GM21423 (cell line): Measurements from ENCODE around the gene ZBTB33.

ENCODE experiments used
- ATAC-seq: cut with Tn5 transposase; IDR thresholded peaks from one replicate; pipeline ENCODE4 v1.9.1; 2021; ENCODE audit warnings: mild to moderate bottlenecking, moderate library complexity; ENCODE audit not compliant: unreplicated experiment

Gene ZBTB33

GRCh38 chrX:120304256-120304655, 53.6 kb downstream of the ZBTB33 start:
- ATAC-seq, result no peak

GRCh38 chrX:120305531-120306141, 55.0 kb downstream of the ZBTB33 start:
- no peak for ATAC-seq

- ATAC-seq, result no peak
Measured at GRCh38 chrX:120306630-120307029, 56.0 kb downstream of the ZBTB33 start.
